ENCODE measurements around the gene USPL1. TPM values are rescaled to one million over a fixed set of nuclear protein-coding genes. Genes with fewer than 3 reads are reported as not detected.

Gene USPL1
- total and polyA plus RNA-seq, 8 donors, result 5.5 to 33.9 (median 9.6) TPM

GRCh38 chr13:30685320-30685859, 67.7 kb downstream of the USPL1 start:
- TF ChIP-seq EP300 (IDR thresholded peaks at IDR 0.05) (no peak), POLR2AphosphoS5 (IDR thresholded peaks at IDR 0.05) (no peak), CTCF (IDR thresholded peaks at IDR 0.05) (no peak), POLR2A (IDR thresholded peaks at IDR 0.05) (no peak)
- Histone ChIP-seq H3K27ac (no peak overlapping the region), H3K4me1 (peaks cover 0 to 19% (median 8%) of the 10 kb centered on the region in 4 donors), H3K4me3 (no peak overlapping the region), H3K9me3 (no peaks in the 10 kb centered on the region), H3K27me3 (no peaks in the 10 kb centered on the region), H3K36me3 (no peaks in the 10 kb centered on the region)
- 72 to 79% (median 76%) methylated on average over 8 of the region's 8 CpGs for WGBS, 5 donors
- intact Hi-C loops (cut with DNase I; ENCODE audit: low total_unique reads), result no loop called here
- DNase-seq, result no peak

GRCh38 chr13:30685987-30686386, 68.3 kb downstream of the USPL1 start:
- no peak overlapping the region for H3K4me3 ChIP-seq
- H3K9me3 ChIP-seq, result no peaks in the 10 kb centered on the region
- no peaks in the 10 kb centered on the region for H3K27me3 ChIP-seq
- no peak for TF ChIP-seq POLR2AphosphoS5 (IDR thresholded peaks at IDR 0.05)
- TF ChIP-seq CTCF (IDR thresholded peaks at IDR 0.05), result no peak
- no peak for TF ChIP-seq POLR2A (IDR thresholded peaks at IDR 0.05)
- TF ChIP-seq EP300 (IDR thresholded peaks at IDR 0.05), result no peak
- H3K4me1 ChIP-seq, result peaks cover 0 to 24% (median 11%) of the 10 kb centered on the region in 4 donors
- WGBS, 5 donors, result 70 to 80% (median 74%) methylated on average over 2 of the region's 2 CpGs
- intact Hi-C loops (cut with DNase I; ENCODE audit: low total_unique reads), result no loop called here
- no peak for DNase-seq
- H3K27ac ChIP-seq, result no peak overlapping the region
- no peaks in the 10 kb centered on the region for H3K36me3 ChIP-seq

GRCh38 chr13:30687601-30688000, 69.9 kb downstream of the USPL1 start:
- WGBS, 5 donors, result 75 to 87% (median 85%) methylated on average over 3 of the region's 3 CpGs
- TF ChIP-seq POLR2A (IDR thresholded peaks at IDR 0.05) (no peak), EP300 (IDR thresholded peaks at IDR 0.05) (no peak), CTCF (IDR thresholded peaks at IDR 0.05) (no peak), POLR2AphosphoS5 (IDR thresholded peaks at IDR 0.05) (no peak)

GRCh38 chr13:30689752-30690151, 72.0 kb downstream of the USPL1 start:
- intact Hi-C loops (cut with DNase I; ENCODE audit: low total_unique reads), result no loop called here
- 87 to 94% (median 92%) methylated on average over 13 to 14 of the region's 14 CpGs for WGBS, 5 donors
- no peaks in the 10 kb centered on the region for H3K27me3 ChIP-seq
- H3K27ac ChIP-seq, result peak overlapping the region; percentile 11 to 79 (median 75)
- peaks cover 0 to 14% (median 6%) of the 10 kb centered on the region in 4 donors for H3K4me1 ChIP-seq
- H3K9me3 ChIP-seq, result no peaks in the 10 kb centered on the region
- DNase-seq, result no peak
- H3K36me3 ChIP-seq, result no peaks in the 10 kb centered on the region
- H3K4me3 ChIP-seq, result peak overlapping the region in 3 of 4 donors; percentile 35 to 44 (median 41)
- no peak for TF ChIP-seq POLR2AphosphoS5 (IDR thresholded peaks at IDR 0.05)
- no peak for TF ChIP-seq CTCF (IDR thresholded peaks at IDR 0.05)
- TF ChIP-seq POLR2A (IDR thresholded peaks at IDR 0.05), result no peak
- TF ChIP-seq EP300 (IDR thresholded peaks at IDR 0.05), result no peak

More at GRCh38 chr13:30687601-30688000, 69.9 kb downstream of the USPL1 start:
- Histone ChIP-seq H3K27me3 (no peaks in the 10 kb centered on the region), H3K27ac (no peak overlapping the region), H3K4me1 (peaks cover 0 to 14% (median 6%) of the 10 kb centered on the region in 4 donors), H3K9me3 (no peaks in the 10 kb centered on the region), H3K4me3 (no peak overlapping the region), H3K36me3 (no peaks in the 10 kb centered on the region)
- intact Hi-C loops (cut with DNase I; ENCODE audit: low total_unique reads), result no loop called here
- no peak for DNase-seq
